OCI-LY1 (cell line): ENCODE measurements around the gene GC.

Experiments used
- EZH2 ChIP-seq: fragments of 200-600 bp; sonication (generic), shearing (Covaris generic); IDR thresholded peaks from 2 replicates; pipeline ENCODE4 v1.8.0; 2017; ENCODE audit warnings: borderline replicate concordance, mixed run types, mild to moderate bottlenecking, antibody characterized with exemption, low read length, moderate library complexity, mixed read lengths
- TF ChIP-seq, protein P1 (sequence below): fragments of 200-600 bp; sonication (generic), shearing (Covaris generic); IDR thresholded peaks from 2 replicates; pipeline ENCODE4 v1.5.1; 2017; ENCODE audit warnings: mild to moderate bottlenecking, antibody characterized with exemption, low read length, moderate library complexity, mixed read lengths

DNA sequence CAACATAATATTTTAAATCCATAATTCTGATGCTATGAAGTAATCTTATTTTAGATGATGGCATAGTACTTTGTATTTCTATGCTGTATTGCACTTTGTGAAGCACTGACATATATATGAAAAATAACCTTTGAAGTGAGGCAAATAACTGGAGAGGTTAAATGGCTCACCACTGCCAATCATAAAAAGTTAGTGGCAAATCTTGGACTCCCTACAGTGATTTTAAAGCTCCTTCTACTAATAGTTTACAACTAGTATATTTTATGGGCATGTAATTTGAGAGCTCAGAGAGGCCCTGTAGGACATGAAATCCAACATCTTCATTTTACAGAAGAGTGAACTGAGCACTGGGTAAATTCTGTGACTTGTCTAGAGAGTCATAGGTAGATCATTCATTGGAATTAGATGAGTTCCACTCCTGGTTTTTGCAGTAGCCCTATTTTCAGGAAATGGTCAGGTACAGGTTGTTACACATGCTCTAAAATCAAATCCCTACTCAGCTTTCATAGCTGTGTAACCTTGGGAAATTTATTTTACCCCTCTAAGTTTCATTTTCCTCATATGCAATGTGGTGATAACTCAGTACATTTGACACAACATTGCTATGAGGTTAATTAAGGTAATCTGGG is 804 bp upstream of the GC start:
- TF ChIP-seq EZH2 = no peak
- TF ChIP-seq, protein P1, sequence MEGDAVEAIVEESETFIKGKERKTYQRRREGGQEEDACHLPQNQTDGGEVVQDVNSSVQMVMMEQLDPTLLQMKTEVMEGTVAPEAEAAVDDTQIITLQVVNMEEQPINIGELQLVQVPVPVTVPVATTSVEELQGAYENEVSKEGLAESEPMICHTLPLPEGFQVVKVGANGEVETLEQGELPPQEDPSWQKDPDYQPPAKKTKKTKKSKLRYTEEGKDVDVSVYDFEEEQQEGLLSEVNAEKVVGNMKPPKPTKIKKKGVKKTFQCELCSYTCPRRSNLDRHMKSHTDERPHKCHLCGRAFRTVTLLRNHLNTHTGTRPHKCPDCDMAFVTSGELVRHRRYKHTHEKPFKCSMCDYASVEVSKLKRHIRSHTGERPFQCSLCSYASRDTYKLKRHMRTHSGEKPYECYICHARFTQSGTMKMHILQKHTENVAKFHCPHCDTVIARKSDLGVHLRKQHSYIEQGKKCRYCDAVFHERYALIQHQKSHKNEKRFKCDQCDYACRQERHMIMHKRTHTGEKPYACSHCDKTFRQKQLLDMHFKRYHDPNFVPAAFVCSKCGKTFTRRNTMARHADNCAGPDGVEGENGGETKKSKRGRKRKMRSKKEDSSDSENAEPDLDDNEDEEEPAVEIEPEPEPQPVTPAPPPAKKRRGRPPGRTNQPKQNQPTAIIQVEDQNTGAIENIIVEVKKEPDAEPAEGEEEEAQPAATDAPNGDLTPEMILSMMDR = no peak
